NT2/D1 (cell line): Measurements from ENCODE around the gene KIAA1549.

Source experiments
- YY1 ChIP-seq: IDR thresholded peaks from 2 replicates; pipeline ENCODE4 v1.6.1; 2011; ENCODE audit not compliant: insufficient read length, insufficient read depth
- ZNF274 ChIP-seq: IDR thresholded peaks from 2 replicates; pipeline ENCODE4 v1.6.1; 2011; ENCODE audit warnings: mild to moderate bottlenecking, low read depth, low read length

- TF ChIP-seq ZNF274 = no peak
- TF ChIP-seq YY1 = no peak
These were observed 99.5 kb downstream of the KIAA1549 start for GRCh38 chr7:138881579-138882188.
